Activated CD8-positive, alpha-beta memory T cell treated with anti-CD3 and anti-CD28 coated beads, Interleukin-2, amount 50 U/mL, for 24 hours (primary cell): ENCODE measurements around the gene BRD3.

Experiments
- DNase-seq: peaks from one replicate; pipeline ENCODE4 v3.0.0-alpha.2; 2020; ENCODE audit errors: extremely low read depth

Gene BRD3

GRCh38 chr9:134039386-134040175 is 28.2 kb downstream of the BRD3 start:
- DNase-seq = no peak

GRCh38 chr9:134037641-134038040 is 30.2 kb downstream of the BRD3 start:
- no peak for DNase-seq

- DNase-seq = no peak
These were observed 31.7 kb downstream of the BRD3 start for GRCh38 chr9:134036130-134036529.

GRCh38 chr9:134035041-134036039 is 32.5 kb downstream of the BRD3 start:
- no peak for DNase-seq

- DNase-seq = no peak
These were observed 33.4 kb downstream of the BRD3 start for GRCh38 chr9:134034215-134035040.

- DNase-seq = no peak
These were observed 34.2 kb downstream of the BRD3 start for GRCh38 chr9:134033516-134034214.

- no peak for DNase-seq
These were observed 35.2 kb downstream of the BRD3 start for GRCh38 chr9:134032456-134033222.

- DNase-seq = no peak
These were observed 36.0 kb downstream of the BRD3 start for GRCh38 chr9:134031783-134032182.

GRCh38 chr9:134030821-134031470 is 36.9 kb downstream of the BRD3 start:
- DNase-seq = no peak

GRCh38 chr9:134029248-134030226 is 38.3 kb downstream of the BRD3 start:
- DNase-seq = no peak

GRCh38 chr9:134028575-134029247 is 39.1 kb downstream of the BRD3 start:
- DNase-seq = no peak

GRCh38 chr9:134028076-134028475 is 39.8 kb downstream of the BRD3 start:
- DNase-seq = no peak

GRCh38 chr9:134027561-134027960 is 40.3 kb downstream of the BRD3 start:
- DNase-seq = no peak

- no peak for DNase-seq
These were observed 40.8 kb downstream of the BRD3 start for GRCh38 chr9:134026981-134027380.

- DNase-seq = no peak
These were observed 41.2 kb downstream of the BRD3 start for GRCh38 chr9:134026581-134026980.

- no peak for DNase-seq
These were observed 42.0 kb downstream of the BRD3 start for GRCh38 chr9:134025606-134026541.
